Stimulated activated naive B cell treated with anti-CD40 and anti-IgM and Interleukin-4, amounts not matched to agents 10 μg/mL and 1 μg/mL and 100 μg/mL, for 72 hours (primary cell): Measurements from ENCODE around the gene NUDT4.
"Not testable (repeated sequence)": the region's sequence is repeated elsewhere in the genome, so short reads cannot be mapped to it uniquely, and the experiment has no call there.

Source experiments
- ATAC-seq, 2 donors: fragments of 150-1000 bp; cut with Tn5 transposase; replicated peaks; 2 replicates each; pipeline ENCODE4 v1.10.0; 2021; ENCODE audit warnings: moderate library complexity in 1 of 2
- DNase-seq: peaks from one replicate; pipeline ENCODE4 v3.0.0; 2021
- H3K27ac Mint-ChIP-seq: one replicate; pipeline ENCODE4 v1.8.0; 2022; ENCODE audit warnings: mild to moderate bottlenecking, mixed read lengths
- H3K27me3 Mint-ChIP-seq, 2 donors: one replicate each; pipeline ENCODE4 v1.8.0; 2022; ENCODE audit warnings: mixed read lengths in 2 of 2
- H3K36me3 Mint-ChIP-seq, 2 donors: one replicate each; pipeline ENCODE4 v1.8.0; 2022; ENCODE audit warnings: mixed read lengths in 2 of 2, mild to moderate bottlenecking in 1 of 2
- H3K4me1 Mint-ChIP-seq, 2 donors: one replicate each; pipeline ENCODE4 v1.8.0; 2022; ENCODE audit warnings: mixed read lengths in 2 of 2, mild to moderate bottlenecking in 1 of 2
- H3K4me3 Mint-ChIP-seq, 2 donors: one replicate each; pipeline ENCODE4 v1.8.0; 2022; ENCODE audit warnings: mild to moderate bottlenecking in 2 of 2, mixed read lengths in 2 of 2, moderate library complexity in 1 of 2
- H3K9me3 Mint-ChIP-seq, 2 donors: one replicate each; pipeline ENCODE4 v1.8.0; 2022; ENCODE audit warnings: mixed read lengths in 2 of 2, mild to moderate bottlenecking in 1 of 2

The NUDT4 gene

DNA sequence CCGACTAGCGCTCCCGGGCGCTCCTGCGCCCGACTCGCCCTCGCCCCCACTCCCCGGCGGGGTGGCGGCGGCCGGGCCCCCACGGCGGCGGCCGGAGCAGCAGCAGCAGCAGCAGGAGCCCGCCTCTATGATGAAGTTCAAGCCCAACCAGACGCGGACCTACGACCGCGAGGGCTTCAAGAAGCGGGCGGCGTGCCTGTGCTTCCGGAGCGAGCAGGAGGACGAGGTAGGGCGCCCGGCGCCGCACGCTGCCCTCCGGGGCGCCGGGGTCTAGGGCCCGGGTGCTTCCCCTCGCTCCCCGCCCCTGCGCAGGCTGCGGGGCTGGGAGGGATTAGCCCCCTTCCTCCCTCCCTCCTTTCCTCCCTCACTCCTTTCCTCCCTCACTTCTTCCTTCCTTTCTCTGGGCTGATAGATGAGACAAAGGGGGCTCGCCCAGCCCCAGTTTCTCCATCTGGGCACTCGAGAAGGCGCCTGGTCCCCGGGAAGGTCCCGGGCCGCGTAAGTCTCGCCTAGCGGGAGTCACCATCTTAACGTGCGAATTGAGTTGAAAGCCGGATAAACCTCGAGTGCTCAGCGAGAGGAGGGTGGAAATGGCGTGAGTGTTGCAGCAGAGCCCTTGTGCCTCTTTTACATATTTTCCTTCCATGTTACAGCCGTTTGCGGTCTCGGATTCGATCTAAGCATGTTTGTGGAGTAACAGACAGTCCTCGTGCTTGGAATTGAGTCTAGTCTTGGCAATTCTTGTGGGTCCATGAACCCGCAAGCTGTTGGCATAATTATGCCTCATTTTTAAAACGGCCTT is 672 bp downstream of the NUDT4 start:
- peak; percentile 56 to 61 for ATAC-seq
- H3K9me3 Mint-ChIP-seq, H3K27me3 Mint-ChIP-seq: not testable (repeated sequence)
- Mint-ChIP-seq H3K36me3 (peaks cover 18 to 29% of the 10 kb centered on the region in 2 donors), H3K4me1 (peaks cover 20 to 53% of the 10 kb centered on the region in 2 donors), H3K4me3 (peak overlapping the region; percentile 99), H3K27ac (peak overlapping the region; percentile 100)
- DNase-seq = peak; percentile 50

DNA sequence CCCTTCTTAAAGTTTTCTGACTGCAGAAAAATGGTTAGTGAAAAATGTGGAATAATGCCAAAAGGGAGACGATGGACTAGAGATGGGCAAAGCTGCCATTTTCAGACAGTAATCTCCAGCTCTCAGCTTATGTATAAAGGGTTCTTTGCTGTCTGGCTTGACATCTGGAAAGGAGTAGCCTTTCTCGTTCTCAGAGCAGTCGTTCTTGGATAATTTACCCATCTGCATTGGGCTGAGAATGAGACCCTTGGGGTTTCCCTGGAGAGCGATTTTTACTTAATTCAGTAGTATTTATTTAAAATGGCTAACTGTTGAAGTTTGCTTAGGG is 1.2 kb downstream of the NUDT4 start:
- peaks cover 20 to 58% of the 10 kb centered on the region in 2 donors for H3K4me1 Mint-ChIP-seq
- H3K27me3 Mint-ChIP-seq = no peaks in the 10 kb centered on the region
- H3K9me3 Mint-ChIP-seq = no peaks in the 10 kb centered on the region
- DNase-seq = no peak
- H3K27ac Mint-ChIP-seq = peak overlapping the region; percentile 100
- H3K4me3 Mint-ChIP-seq = peak overlapping the region; percentile 99
- peaks cover 18 to 29% of the 10 kb centered on the region in 2 donors for H3K36me3 Mint-ChIP-seq
- no peak for ATAC-seq

DNA sequence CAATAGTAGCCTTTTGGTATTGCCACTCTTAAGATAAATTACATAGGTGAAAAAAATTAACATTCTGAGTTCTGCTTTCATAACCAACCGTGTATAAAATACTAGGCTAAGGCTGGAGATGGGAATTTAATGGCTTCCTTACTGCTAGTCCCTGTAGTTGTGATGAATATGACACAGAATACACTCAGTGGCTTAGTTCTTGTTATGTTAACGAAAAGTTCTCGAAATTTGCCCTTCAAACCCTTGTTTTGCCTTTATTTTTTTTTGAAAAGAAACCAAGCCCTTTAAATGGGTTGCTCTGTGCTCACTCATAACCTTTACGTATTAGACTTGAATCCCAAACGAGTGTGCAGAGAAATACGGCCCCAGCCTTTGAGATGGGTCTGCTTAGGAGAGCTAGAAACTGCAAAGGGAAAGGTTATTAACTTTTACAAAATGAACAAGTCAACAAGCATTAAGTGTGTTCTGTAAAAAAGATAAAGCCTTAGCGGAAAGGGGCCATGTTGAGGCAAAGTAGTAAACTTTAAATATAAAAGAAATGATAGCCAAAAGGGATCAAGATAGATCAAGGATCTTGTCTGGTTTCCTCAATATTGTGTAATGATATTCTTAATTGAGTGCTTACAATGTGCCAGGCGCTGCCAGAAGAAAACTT is 1.7 kb downstream of the NUDT4 start:
- ATAC-seq = no peak
- peak overlapping the region; percentile 100 for H3K27ac Mint-ChIP-seq
- H3K4me1 Mint-ChIP-seq = peaks cover 20 to 58% of the 10 kb centered on the region in 2 donors
- no peaks in the 10 kb centered on the region for H3K27me3 Mint-ChIP-seq
- no peak for DNase-seq
- no peaks in the 10 kb centered on the region for H3K9me3 Mint-ChIP-seq
- H3K36me3 Mint-ChIP-seq = peaks cover 18 to 29% of the 10 kb centered on the region in 2 donors
- H3K4me3 Mint-ChIP-seq = peak overlapping the region; percentile 99

DNA sequence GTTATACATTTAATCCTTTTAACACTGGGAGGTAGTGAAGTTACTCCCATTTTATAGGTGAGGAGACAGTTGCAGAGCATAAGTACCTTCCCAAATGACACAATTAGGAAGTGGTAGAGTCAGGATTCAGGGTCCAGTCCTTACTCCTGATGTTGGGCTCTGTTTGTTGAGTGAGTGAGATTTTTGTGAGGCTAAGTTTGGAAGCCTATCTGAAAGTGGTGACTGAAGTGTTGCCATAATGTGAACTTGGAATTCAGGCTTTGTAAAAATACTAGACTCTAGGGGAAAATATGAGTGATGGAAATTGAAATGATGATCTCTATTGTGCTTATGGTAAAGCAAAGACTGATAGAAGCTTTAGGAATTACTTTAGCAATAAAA is 2.2 kb downstream of the NUDT4 start:
- Mint-ChIP-seq H3K36me3 (peaks cover 19 to 31% of the 10 kb centered on the region in 2 donors), H3K4me3 (peak overlapping the region; percentile 99), H3K27me3 (no peaks in the 10 kb centered on the region), H3K27ac (peak overlapping the region; percentile 100), H3K4me1 (peaks cover 21 to 60% of the 10 kb centered on the region in 2 donors), H3K9me3 (no peaks in the 10 kb centered on the region)
- ATAC-seq (no peak), DNase-seq (no peak)

DNA sequence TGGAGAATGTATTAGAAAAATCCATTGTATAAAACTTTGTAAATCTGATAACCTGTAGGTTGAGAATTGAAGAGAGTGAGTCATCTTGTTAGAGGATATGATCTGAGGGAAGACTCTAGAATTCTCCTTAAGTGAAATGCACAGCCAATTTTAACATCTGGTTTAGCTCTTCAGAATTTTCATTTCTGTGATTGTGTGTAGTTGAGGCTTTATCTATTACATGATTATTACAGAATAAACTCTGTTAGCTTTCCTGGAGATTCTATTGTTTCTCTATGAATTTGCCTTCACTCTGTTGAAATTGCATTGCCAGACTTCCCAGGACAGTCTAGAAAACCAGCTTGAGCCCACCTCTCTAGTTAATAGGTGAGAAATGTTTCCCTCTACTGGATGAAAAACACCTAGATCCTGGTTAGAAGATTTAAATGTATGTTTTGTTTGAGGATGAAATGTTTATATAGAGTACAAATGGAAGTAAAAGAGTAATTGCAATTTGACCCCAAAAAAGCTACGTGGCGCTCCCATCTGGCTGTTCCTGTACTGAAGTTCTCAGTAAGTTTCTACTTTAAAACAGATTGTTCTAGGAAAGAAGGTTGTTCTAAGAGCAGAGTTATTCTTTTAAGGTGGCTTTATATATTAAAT is 2.9 kb downstream of the NUDT4 start:
- ATAC-seq (no peak), DNase-seq (no peak)
- Mint-ChIP-seq H3K27me3 (no peaks in the 10 kb centered on the region), H3K27ac (peak overlapping the region; percentile 11), H3K4me3 (peak overlapping the region; percentile 99), H3K4me1 (peaks cover 27 to 66% of the 10 kb centered on the region in 2 donors), H3K9me3 (no peaks in the 10 kb centered on the region), H3K36me3 (peaks cover 24 to 37% of the 10 kb centered on the region in 2 donors)

DNA sequence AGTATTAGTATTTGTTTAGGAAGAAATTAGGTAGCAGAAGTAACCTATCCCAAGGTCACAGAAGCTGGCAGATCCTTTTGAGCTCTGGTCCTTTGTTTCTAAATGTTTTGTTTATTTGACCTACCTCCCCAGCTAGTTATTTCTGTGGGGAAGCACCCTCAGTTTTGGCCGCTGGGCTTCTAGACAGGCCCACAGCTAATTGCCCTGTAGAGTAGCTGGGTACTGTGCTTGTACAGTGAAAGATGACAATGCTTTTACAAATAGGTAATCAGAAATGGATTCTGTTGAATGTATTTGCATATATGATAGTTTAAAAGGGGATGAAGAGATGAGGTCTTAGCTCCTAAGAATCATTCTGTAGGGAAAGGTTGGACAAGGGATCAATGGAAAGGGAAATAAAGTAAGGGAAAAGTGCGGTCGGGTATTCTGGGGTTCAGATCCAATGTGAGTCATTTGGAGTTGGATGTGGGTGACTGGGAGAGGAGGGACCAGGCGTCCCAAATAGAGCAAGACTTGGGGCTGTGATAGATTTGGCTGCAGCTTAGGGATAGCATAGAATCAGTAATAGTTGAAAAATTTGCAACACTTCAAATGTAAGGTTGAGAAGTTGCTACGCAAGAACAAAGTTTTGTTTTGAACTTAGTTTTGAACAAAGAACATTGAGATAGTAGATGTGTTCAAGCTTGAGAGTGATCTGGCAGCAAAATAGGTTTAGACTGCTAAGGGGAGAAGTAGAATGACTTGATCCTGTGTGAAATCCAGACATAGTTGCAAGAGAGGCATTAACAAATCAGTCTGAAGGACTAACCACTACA is 3.6 kb downstream of the NUDT4 start:
- H3K27me3 Mint-ChIP-seq = no peaks in the 10 kb centered on the region

DNA sequence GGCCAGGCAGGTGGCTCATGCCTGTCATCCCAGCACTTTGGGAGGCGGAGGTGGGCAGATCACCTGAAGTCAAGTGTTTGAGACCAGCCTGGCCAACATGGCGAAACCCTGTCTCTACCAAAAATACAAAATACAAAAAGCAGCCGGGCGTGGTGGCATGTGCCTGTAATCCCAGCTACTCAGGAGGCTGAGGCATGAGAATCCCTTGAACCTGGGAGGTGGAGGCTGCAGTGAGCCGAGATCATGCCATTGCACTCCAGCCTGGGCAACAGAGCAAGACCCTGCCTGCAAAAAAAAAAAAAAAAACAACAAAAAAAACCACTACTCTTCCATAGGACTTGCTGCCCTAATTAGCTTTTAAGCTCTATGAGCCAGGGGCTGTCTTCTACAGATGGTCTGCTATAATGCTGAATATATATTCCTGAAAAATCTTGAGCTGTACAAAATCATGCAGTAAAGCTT is 4.3 kb downstream of the NUDT4 start:
- Mint-ChIP-seq H3K36me3 (peaks cover 24 to 37% of the 10 kb centered on the region in 2 donors), H3K4me1 (peaks cover 20 to 58% of the 10 kb centered on the region in 2 donors), H3K4me3 (peak overlapping the region; percentile 99)
- not testable (repeated sequence) for ATAC-seq, DNase-seq, H3K27me3 Mint-ChIP-seq, H3K9me3 Mint-ChIP-seq, H3K27ac Mint-ChIP-seq

More for the DNA sequence above, 3.6 kb downstream of the NUDT4 start:
- DNase-seq (no peak), ATAC-seq (no peak)
- Mint-ChIP-seq H3K4me1 (peaks cover 25 to 65% of the 10 kb centered on the region in 2 donors), H3K27ac (peak overlapping the region; percentile 15), H3K4me3 (peak overlapping the region; percentile 99), H3K9me3 (no peaks in the 10 kb centered on the region), H3K36me3 (peaks cover 24 to 37% of the 10 kb centered on the region in 2 donors)

DNA sequence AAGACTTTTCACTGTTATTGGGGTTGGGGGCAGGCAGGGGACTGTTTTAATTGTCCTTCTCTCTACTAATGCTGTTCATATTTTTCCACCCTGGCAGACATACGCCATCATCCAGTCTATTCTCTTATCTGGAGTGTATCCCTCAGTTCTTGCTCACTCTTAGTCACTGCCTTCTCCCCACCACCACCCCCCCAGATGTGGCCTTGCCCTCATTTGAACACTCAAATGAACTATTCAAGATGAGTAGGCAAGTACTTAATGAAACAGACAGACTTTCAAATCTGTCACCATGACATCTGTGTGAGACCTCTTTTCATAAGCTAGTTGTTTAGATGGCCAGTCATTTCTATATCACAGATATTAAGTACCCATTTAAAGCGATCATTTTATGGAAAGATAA is 10.1 kb downstream of the NUDT4 start:
- H3K4me3 Mint-ChIP-seq = no peak overlapping the region

DNA sequence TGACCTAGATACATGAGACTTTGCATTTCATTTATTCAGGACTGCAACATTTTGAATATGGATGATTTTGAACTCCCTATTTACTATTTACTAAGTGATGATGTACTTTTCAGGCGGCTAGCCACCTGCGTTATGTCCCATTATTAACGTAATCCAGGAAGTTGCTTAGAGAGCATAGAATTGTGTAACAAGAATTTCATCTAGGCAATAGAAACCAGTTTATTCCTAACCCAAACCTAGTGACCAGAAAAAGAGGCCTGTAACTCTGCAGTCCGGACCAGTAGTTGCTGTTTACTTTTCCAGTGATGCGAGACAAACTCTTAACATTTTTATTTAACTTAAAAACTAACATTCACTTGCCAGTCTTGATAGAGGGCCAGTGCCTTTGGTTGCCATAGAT is 12.3 kb downstream of the NUDT4 start:
- Mint-ChIP-seq H3K27ac (no peak overlapping the region), H3K36me3 (peaks cover 17 to 42% of the 10 kb centered on the region in 2 donors), H3K27me3 (no peaks in the 10 kb centered on the region), H3K4me3 (no peak overlapping the region), H3K4me1 (peaks cover 22 to 52% of the 10 kb centered on the region in 2 donors), H3K9me3 (no peaks in the 10 kb centered on the region)
- no peak for ATAC-seq
- DNase-seq = no peak

More for the DNA sequence above, 10.1 kb downstream of the NUDT4 start:
- H3K9me3 Mint-ChIP-seq = no peaks in the 10 kb centered on the region
- H3K27me3 Mint-ChIP-seq = no peaks in the 10 kb centered on the region
- peaks cover 24 to 65% of the 10 kb centered on the region in 2 donors for H3K4me1 Mint-ChIP-seq
- H3K27ac Mint-ChIP-seq = no peak overlapping the region
- ATAC-seq = peak; percentile 33 to 79
- no peak for DNase-seq
- peaks cover 20 to 41% of the 10 kb centered on the region in 2 donors for H3K36me3 Mint-ChIP-seq

DNA sequence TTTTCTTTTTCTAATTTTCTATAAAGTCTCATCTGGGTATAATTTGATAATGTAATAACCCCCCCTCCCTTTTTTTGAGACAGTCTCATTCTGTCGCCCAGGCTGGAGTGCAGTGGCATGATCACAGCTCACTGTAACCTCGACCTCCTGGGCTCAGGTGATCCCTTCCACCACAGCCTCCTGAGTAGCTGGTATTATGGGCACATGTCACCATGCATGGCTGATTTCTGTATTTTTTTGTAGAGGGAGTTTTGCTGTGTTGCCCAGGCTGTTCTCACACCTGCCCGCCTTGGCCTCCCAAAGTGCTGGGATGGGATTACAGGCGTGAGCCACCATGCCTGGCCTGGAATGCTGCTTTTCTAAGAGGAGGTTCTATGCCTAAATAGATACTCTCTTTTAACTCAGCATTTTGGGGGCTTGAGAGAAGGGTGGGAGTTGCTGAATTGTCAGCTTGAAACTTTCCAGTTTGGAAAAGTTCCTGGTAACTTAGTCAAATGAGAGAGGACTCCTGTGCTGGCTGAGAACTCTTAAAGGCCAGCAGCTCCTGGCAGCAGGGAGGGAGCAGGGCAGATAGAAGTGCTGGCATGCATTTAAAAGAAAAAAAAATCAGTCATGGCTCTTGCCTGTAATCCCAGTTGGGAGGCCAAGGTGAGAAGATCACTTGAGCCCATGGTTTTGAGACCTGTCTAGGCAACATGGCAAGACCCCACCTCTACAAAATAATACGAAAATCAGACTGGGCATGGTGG is 13.0 kb downstream of the NUDT4 start:
- peak; percentile 63 to 71 for ATAC-seq
- H3K27me3 Mint-ChIP-seq = no peaks in the 10 kb centered on the region
- DNase-seq = no peak
- H3K4me3 Mint-ChIP-seq = peak overlapping the region; percentile 36 to 64
- H3K4me1 Mint-ChIP-seq = peaks cover 17 to 45% of the 10 kb centered on the region in 2 donors
- H3K9me3 Mint-ChIP-seq = no peaks in the 10 kb centered on the region
- peak overlapping the region; percentile 69 for H3K27ac Mint-ChIP-seq
- H3K36me3 Mint-ChIP-seq = peaks cover 14 to 37% of the 10 kb centered on the region in 2 donors

DNA sequence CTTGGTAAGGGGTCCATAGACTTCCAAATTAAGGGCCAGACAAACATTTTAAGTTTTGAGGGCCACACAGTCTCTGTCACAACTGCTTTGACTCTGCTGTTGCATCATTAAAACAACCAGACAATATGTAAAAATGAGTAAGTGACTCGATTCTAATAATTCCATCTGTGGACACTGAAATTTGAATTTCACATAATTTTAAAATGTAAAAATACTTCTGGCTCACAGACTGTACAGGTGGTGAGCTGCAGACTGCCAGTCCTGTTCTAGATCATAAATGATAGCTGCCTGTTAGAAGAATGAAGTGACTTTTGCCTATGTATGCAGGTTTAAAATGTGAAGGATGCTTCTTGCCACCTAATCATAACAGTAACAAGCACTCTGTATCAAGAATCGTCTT is 15.7 kb downstream of the NUDT4 start:
- Mint-ChIP-seq H3K27me3 (no peaks in the 10 kb centered on the region), H3K4me3 (no peak overlapping the region), H3K9me3 (no peaks in the 10 kb centered on the region), H3K36me3 (peaks cover 16 to 36% of the 10 kb centered on the region in 2 donors), H3K4me1 (peaks cover 14 to 32% of the 10 kb centered on the region in 2 donors), H3K27ac (no peak overlapping the region)
- DNase-seq (no peak), ATAC-seq (no peak)

DNA sequence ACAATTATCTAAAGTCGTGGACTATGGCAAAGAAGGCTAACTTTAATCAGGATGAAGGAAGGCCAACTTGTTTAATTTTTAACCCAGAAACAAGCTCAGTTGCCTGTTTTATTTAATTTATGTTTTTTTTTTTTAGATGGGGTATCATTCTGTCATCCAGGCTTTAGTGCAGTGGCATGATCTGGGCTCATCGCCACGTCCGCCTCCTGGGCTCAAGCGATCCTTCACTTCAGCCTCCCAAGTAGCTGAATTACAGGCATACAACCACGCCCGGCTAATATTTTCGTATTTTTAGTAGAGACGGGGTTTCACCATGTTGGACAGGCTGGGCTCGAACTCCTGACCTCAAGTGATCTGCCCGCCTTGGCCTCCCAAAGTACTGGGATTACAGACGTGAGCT is 19.7 kb downstream of the NUDT4 start:
- peaks cover 0 to 1% of the 10 kb centered on the region in 2 donors for H3K4me1 Mint-ChIP-seq
- ATAC-seq (no peak), DNase-seq (no peak)
- no peaks in the 10 kb centered on the region for H3K27me3 Mint-ChIP-seq
- H3K36me3 Mint-ChIP-seq = peaks cover 16 to 25% of the 10 kb centered on the region in 2 donors
- H3K9me3 Mint-ChIP-seq = no peaks in the 10 kb centered on the region
- no peak overlapping the region for H3K4me3 Mint-ChIP-seq
- H3K27ac Mint-ChIP-seq = no peak overlapping the region

DNA sequence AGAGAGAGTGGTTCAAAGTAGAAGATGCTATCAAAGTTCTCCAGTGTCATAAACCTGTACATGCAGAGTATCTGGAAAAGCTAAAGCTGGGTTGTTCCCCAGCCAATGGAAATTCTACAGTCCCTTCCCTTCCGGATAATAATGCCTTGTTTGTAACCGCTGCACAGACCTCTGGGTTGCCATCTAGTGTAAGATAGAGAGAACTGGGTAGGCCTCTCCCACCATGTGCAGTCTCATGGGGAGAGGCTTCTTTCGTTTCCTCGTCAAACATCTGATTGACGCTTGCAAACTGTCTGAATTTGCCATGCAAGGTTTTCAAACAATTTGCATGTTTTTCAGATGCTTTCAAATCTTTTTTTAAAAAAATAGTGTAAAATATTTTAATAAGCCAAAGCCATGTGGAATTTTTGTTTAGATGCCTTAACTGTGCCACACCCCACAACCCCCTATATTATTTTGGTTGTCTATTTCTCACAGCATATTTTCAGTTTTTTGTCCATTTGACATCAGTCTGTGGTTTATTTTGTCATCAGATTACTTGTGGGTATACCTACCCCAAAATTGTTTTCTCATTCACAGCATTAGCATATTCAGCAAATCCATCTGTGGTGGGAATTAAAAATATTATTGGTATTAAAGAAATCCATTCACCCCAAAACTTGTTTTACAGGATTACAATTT is 21.6 kb downstream of the NUDT4 start:
- not testable (repeated sequence) for H3K4me3 Mint-ChIP-seq, H3K9me3 Mint-ChIP-seq, DNase-seq, H3K27me3 Mint-ChIP-seq, H3K4me1 Mint-ChIP-seq
- Mint-ChIP-seq H3K27ac (peak overlapping the region; percentile 20), H3K36me3 (peaks cover 23 to 41% of the 10 kb centered on the region in 2 donors)
- peak; percentile 99 to 100 for ATAC-seq
